HepG2 (cell line): Measurements from ENCODE around the gene SLC13A3. TPM values are rescaled to one million over a fixed set of nuclear protein-coding genes. Genes with fewer than 3 reads are reported as not detected.

ENCODE experiments used
- CCAR2 ChIP-seq: fragments of 200-400 bp; formaldehyde crosslinking; optimal IDR thresholded peaks from 2 replicates; pipeline ENCODE3; 2018; ENCODE audit warnings: low read depth, mild to moderate bottlenecking, low read length, moderate library complexity
- DBP ChIP-seq: sonication (generic); formaldehyde crosslinking; IDR thresholded peaks from 2 replicates; pipeline ENCODE4 v1.4.0; 2020; ENCODE audit warnings: missing genetic modification reagents; ENCODE audit errors: not compliant biosample characterization
- JUN ChIP-seq: sonication (generic); formaldehyde crosslinking; IDR thresholded peaks from 2 replicates; pipeline ENCODE4 v1.4.0; 2020; ENCODE audit warnings: mild to moderate bottlenecking, missing genetic modification reagents
- KDM5A ChIP-seq: fragments of 200-600 bp; sonication (generic); IDR thresholded peaks from 2 replicates; pipeline ENCODE4 v1.7.0; 2018; ENCODE audit warnings: antibody characterized with exemption, mild to moderate bottlenecking, low read length, borderline replicate concordance
- PBX2 ChIP-seq: IDR thresholded peaks from 2 replicates; pipeline ENCODE4 v1.6.1; 2016; ENCODE audit warnings: control low read depth
- SIX1 ChIP-seq: sonication (generic); formaldehyde crosslinking; IDR thresholded peaks from 2 replicates; pipeline ENCODE4 v1.4.0; 2020; ENCODE audit warnings: missing genetic modification reagents, borderline replicate concordance
- SMAD9 ChIP-seq: sonication (generic); formaldehyde crosslinking; IDR thresholded peaks from 2 replicates; pipeline ENCODE4 v1.5.1; 2020; ENCODE audit warnings: mild to moderate bottlenecking, missing genetic modification reagents
- U2AF1 ChIP-seq: fragments of 200-400 bp; formaldehyde crosslinking; optimal IDR thresholded peaks from 2 replicates; pipeline ENCODE3; 2017; ENCODE audit warnings: mild to moderate bottlenecking, low read depth, low read length
- USF2 ChIP-seq, 2 experiments: sonication (generic) in 1 of 2; formaldehyde crosslinking in 1 of 2; IDR thresholded peaks; 2 replicates each; pipeline versions ENCODE4 v1.5.1 to v1.6.1; 2011 to 2020; ENCODE audit warnings: borderline replicate concordance in 1 of 2, low read depth in 1 of 2, low read length in 1 of 2, mild to moderate bottlenecking in 1 of 2, missing genetic modification reagents in 1 of 2, moderate library complexity in 1 of 2
- ZFP36L1 ChIP-seq: sonication (generic); formaldehyde crosslinking; IDR thresholded peaks from 2 replicates; pipeline ENCODE4 v1.8.0; 2022; ENCODE audit warnings: mild to moderate bottlenecking, missing genetic modification reagents, moderate library complexity
- ZFP41 ChIP-seq: sonication (generic); formaldehyde crosslinking; IDR thresholded peaks from 2 replicates; pipeline ENCODE4 v1.4.0; 2020; ENCODE audit warnings: mild to moderate bottlenecking, missing genetic modification reagents, borderline replicate concordance
- ZNF12 ChIP-seq: sonication (generic); formaldehyde crosslinking; IDR thresholded peaks from 2 replicates; pipeline ENCODE4 v1.5.0; 2020; ENCODE audit warnings: missing genetic modification reagents
- ZNF138 ChIP-seq: sonication (generic); formaldehyde crosslinking; IDR thresholded peaks from 2 replicates; pipeline ENCODE4 v1.5.0; 2020; ENCODE audit warnings: mild to moderate bottlenecking, low read depth, missing genetic modification reagents
- ZNF276 ChIP-seq: sonication (generic); formaldehyde crosslinking; IDR thresholded peaks from 2 replicates; pipeline ENCODE4 v1.4.0; 2020; ENCODE audit warnings: mild to moderate bottlenecking, low read depth, missing genetic modification reagents
- ZNF317 ChIP-seq: sonication (generic); formaldehyde crosslinking; IDR thresholded peaks from 2 replicates; pipeline ENCODE4 v1.5.0; 2020; ENCODE audit warnings: mild to moderate bottlenecking, missing genetic modification reagents
- ZNF512B ChIP-seq: sonication (generic); formaldehyde crosslinking; IDR thresholded peaks from 2 replicates; pipeline ENCODE4 v1.5.1; 2020; ENCODE audit warnings: missing genetic modification reagents, mild to moderate bottlenecking, borderline replicate concordance
- ZNF800 ChIP-seq: sonication (generic); formaldehyde crosslinking; IDR thresholded peaks from 2 replicates; pipeline ENCODE4 v1.4.0; 2020; ENCODE audit warnings: missing genetic modification reagents
- polyA plus RNA-seq, 8 experiments: library from polyadenylated mRNA; depleted of rRNA in 3 of 8; stranded (reverse) in 7 of 8; unstranded in 1 of 8; fragments of >200 nt; fragmentation: Illumina TruSeq in 4 of 8; extraction: Trizol in 4 of 8; gene quantifications; 2 replicates each; pipeline versions ENCODE4 v1.2.1 to v1.2.3, GENCODE V29; 2011 to 2016; ENCODE audit warnings: low read depth in 4 of 8, missing spikeins in 1 of 8, mixed read lengths in 1 of 8; ENCODE audit not compliant: insufficient read depth in 1 of 8
- total RNA-seq, 5 experiments: library from RNA; depleted of rRNA; stranded (reverse); fragments of >200 nt; fragmentation: Illumina TruSeq; extraction: Trizol; gene quantifications; 2 replicates each; pipeline ENCODE4 v1.2.3, GENCODE V29; 2016; ENCODE audit warnings: low read depth in 1 of 5

SLC13A3 gene
- total and polyA plus RNA-seq, 2 of the 13 experiments (the other 11 are each of a cell fraction or from before 2014, with no cell fraction given): 66.5 to 76.0 TPM

GRCh38 chr20:46650575-46651090 lies 626 bp downstream of the SLC13A3 start (continued):
- TF ChIP-seq ZNF512B (CRISPR knock-in tag) (no peak), KDM5A (peak; percentile 42; the same call in 1 of the 2 replicates), USF2 (IDR thresholded peaks at IDR 0.05; ENCODE audit: low read depth, low read length) (no peak), USF2 (CRISPR knock-in tag; IDR thresholded peaks at IDR 0.05; ENCODE audit: borderline replicate concordance) (no peak), U2AF1 (no peak), DBP (CRISPR knock-in tag) (no peak), SMAD9 (CRISPR knock-in tag) (no peak), ZNF138 (CRISPR knock-in tag) (no peak), ZNF12 (CRISPR knock-in tag) (no peak), CCAR2 (no peak), SIX1 (no peak), ZNF276 (CRISPR knock-in tag) (no peak), ZFP36L1 (peak; percentile 72; the same call in 1 of the 2 replicates), PBX2 (CRISPR knock-in tag) (0 out of 2 replicates have a peak, but pooled peaks have one; percentile 41), ZFP41 (no peak), ZNF800 (no peak), JUN (CRISPR knock-in tag) (no peak), ZNF317 (CRISPR knock-in tag) (no peak)
